Stimulated activated CD4-positive, alpha-beta T cell treated with anti-CD3 and anti-CD28 coated beads, Interleukin-12 subunit alpha, Interleukin-12 subunit beta, amount 100 ng/mL, for 4 hours (primary cell): Measurements from ENCODE around the gene ASF1A.

Source experiments
- DNase-seq: peaks from one replicate; pipeline ENCODE4 v3.0.0-alpha.2; 2020

The ASF1A gene

DNA sequence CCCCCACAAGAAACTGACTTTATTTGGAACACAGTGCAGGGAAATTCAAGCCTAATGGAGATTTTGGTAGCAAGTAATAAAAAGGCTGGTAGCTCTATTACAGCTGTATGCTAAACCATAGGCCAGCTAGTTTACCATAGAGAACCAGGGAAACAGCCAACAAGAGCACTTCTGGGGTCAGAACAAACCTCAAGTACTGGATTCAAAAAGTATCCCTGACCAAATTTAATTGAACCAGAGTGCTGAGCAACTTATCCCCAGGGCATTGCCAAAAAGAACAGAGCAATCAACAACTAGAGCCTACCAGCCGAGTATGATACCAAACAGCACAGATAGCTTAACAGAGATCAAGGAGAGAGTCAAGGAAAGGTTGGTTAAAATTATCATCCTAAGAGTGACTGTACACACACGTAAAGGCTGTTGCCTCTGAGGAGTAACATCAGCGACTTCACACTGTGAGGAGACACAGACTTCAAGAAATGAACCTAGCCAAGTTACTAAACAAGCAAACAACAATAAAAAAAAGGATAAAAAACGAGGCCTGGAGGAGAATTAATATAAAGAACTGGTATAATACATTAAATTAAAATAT lies 11.5 kb upstream of the ASF1A start:
- DNase-seq, result no peak

DNA sequence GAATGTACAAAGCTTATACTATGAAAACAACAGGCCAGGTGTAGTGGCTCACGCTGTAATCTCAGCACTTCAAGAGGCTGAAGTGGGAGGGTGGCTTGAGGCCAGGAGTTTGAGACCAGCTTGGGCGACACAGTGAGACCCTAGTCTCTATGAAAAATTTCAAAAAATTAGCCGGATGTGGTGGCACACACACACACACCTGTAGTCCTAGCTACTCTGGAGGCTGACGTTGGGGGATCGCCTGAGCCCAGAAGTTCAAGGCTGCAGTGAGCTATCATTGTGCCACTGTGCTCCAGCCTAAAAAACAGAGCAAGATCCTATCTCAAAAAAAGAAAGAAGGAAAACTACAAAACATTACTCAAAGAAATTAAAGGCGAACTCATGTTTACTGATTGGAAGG lies 7.3 kb upstream of the ASF1A start:
- DNase-seq, result no peak

DNA sequence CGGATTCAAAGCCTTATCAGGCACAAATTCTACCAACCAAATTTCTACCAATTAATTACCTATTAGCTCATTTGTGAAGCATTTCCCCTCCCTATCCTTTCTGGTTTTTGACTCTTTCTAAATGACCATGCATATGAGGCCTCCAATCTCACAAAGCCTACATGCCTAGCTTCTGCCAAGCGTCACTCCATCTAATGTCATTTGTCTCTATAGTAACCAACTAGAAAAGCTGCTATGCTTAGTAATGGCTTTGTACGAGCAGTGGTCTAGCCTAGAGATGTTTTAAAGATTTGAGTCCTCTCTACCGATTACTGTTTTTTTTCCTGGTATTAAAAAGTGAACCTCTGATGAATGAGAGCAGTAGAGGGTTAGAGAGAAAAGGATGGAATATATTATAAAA lies 4.8 kb upstream of the ASF1A start:
- no peak for DNase-seq

DNA sequence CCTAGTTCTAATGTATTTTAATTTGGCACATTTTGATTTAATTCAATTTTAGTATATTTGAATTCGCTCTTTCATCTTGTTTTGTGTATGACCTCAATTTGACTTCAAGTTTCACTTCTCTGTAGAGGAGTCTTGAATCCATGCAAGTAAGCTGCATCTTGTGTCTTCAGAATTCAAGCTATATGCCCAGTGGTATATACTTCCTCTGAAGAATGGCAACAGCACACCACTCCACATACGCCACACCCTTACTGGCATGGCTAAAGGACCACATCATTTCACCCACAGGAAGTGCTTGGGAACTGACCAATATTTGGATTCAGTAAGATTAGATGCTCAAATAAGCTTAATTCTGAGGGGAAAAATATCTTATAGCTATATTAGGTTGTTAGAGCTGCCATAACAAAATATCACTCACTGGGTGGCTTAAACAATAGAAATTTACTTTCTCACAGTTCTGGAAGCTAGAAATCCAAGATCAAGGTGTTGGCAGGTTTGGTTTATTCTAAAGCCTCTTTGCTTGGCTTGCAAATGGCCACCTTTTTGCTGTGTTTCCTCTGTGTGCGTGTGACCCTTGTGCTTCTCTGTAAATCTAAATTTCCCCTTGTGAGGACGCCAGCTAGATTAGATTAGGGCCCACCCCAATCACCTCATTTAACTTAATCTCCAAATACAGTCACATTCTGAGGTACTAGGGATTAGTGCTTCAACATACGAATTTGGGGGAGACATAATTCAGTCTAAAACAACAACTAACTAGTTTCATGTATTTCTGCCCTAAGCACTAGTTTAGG lies 2.8 kb upstream of the ASF1A start:
- DNase-seq, result no peak

DNA sequence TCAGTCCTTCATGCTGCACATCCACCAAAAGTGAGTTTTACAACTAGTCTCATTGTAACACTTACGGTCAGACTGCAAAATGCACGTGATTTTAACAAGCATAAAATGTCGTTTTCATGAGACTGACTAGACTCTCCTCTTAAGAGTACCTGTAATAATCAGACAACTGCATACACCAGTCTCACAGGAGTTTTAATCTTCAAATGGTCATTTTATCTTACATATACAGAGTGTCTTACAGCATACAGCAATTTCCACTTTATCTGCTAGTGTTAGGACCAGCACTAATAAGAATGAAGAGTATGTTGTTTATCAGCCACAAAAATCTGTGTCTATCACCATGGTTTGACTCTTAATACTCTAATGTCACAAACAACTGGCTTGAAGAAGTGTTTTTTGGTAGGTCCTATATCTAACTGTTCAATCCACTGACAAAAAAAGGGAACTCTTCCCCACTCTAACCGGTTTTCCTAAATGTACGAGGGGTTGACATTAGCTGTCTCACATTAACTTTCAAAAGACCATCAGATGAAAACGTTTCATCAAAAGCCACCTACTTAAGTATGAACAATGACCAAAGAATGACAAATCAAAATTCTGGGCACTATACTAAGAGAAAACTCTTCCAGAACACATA lies 1.5 kb upstream of the ASF1A start:
- DNase-seq, result no peak

DNA sequence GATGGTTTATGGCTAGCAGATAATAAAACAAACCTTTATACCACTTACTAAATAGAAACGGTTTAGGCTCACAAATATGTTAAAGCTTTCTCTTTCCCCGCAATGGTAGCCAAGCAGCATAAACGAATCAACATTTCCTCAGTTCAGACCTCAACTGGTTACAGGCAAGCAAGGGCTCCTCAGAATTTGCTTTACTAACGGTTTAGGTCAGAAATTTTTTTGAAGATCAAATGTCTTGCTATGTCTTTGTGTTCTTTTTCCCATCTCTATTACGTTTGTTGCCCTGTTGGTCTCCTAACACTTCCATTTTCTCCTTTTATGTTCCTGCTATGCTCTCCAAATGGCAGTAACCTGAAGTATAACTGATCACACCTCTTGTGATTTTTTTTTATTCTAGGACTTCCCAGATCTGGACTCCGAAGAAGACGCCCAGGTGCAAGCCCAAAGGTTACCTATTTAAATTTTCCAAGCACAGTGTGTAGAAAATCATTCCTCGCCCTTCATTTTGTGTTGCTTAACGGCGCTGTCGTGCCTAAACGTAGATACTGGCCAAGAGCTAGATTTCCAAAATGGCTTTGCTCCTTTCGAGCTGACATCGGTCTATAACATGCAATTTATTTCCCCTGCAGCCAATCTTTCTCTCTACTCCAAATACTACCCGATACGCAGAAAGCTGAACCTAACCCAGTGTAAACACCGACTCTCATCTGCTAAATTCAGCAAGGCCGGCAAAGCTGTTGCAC lies 717 bp upstream of the ASF1A start:
- DNase-seq, result peak; percentile 10

DNA sequence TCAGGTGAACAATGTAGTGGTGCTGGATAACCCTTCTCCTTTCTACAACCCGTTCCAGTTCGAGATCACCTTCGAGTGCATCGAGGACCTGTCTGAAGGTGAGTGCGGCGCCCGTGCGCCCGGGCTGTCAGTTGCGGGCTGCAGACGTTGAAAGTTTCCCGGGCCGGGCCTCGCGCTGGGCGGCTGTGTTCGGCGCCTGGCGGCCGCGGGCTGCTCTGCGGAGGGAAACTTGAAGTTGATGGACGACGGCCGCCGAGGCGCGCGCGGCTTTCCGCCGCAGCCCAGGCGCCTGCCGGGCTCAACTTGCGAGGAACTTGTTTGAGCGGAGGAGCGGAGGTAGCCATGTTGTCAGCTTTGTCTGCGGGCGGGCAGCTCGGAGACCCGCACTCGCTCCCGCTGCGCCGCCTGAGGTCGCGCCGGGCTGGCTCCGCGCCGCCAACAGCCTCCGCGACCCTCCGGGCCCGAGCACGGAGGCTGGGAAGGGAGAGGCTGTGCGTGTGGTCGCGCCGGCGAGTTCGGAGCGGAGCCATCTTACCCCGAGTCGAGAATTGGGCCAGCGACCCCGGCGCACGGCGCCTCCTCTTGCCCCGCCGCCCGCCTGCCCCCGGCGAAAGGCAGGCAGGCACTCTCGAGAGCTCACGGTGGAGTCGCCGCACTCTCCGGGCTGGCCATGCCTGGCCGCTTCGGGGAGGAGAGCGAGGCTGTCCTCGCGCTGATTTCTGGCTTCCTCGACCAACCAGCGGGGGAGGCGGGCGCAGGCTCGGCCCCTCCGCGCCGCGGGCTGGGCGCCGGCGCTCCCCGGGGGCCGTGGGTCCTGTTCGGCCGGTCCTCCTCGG lies 691 bp downstream of the ASF1A start:
- peak; percentile 46 for DNase-seq

DNA sequence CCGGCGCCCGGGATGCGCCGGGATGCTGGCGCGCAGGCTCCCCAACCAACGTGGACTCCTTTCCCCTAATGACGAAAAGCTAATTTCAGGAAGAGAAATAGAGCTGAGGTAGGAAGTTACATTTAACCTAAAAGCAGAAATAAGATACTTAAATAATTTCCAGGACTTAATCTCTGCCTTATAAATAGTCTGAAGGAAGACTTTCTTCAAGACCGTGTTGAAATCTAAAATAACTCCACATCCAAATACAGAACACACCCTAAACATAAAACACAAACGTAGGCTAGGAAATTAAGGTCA lies 1.3 kb downstream of the ASF1A start:
- no peak for DNase-seq

DNA sequence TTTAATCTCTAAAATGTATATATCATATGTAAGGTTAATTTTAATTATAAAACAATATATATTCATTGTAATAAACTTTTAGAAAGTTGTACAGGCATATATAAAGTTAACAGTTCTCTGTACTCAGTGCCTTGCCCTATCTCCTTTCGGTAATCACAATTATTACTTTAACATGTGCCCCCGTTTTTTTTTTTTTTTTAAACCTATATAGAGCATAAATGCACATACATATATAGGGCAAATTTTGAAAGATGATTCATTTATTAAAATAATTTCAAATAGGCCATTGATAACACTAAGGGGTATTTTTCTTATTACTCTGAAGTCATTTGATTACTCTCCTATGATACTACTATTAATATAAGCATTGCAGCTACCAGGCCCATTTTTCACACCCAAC lies 1.9 kb downstream of the ASF1A start:
- no peak for DNase-seq

DNA sequence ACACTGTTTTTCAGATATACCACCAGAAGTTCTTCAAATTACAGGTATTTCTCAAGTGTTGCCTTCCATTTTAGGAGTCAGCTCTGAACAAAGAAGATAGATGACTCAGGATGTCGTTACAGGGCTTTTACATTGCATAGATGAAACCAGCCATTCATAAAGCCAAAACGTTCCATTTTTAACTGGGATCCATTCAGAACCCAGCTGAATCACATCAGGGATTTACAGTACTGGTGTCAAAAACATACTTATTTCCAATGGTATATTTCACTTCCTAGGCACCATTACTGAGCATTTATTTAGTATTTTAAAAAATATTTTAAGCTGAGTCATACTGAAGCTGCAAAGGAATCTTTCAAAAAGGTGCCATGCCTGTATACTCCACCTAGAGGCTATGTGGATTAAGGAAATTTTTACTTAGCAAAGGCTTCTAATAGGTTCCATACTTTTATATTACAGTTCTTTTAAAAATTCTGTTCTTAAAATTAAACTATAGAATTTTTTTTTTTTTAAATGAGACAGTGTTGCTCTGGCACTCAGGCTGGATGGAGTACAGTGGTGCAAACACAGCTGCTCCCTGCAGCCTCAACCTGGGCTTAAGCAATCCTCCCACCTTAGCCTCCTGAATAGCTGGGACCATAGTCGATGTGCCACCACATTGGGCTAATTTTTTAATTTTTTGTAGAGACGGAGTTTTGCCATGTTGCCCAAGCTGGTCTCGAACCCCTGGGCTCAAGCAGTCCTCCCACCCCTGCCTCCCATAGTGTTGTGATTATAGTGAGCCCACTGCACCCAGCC lies 2.6 kb downstream of the ASF1A start:
- DNase-seq, result no peak

DNA sequence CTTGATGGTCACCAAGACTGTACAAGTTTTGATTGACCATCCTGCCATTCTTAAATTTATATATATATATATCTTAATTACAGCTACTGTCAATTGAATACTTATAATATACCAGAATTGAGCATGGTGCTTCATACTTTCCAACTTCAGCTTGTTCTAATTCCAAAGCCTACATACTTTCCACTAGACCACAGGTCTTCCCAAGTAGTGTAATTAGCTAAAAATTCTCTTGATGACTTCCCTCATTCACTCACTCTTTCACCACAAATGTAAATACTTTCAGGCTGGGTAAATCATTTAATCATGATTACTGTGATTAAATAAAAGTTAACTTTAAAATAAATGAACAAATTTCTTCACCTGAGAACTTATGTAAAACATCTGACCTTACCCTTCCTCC lies 3.4 kb downstream of the ASF1A start:
- DNase-seq, result no peak

DNA sequence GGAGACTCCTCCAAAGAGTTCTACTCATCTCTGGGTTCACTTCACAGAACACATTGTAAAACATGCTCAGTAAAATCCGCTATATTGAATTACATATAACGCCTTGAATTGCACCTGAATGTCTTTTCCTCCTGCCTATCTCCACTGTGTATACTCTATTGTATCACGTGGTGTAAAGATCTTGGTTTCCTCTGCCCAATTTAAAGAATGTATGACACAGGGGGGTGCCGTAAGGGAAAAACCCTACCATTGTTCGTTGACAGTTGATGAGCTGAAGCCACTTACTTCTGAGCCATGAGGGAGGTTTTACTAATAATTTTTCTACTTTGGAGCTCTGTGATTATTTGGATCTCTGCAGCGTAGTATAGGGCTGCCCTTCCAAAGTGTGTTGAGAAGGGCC lies 6.0 kb downstream of the ASF1A start:
- no peak for DNase-seq

DNA sequence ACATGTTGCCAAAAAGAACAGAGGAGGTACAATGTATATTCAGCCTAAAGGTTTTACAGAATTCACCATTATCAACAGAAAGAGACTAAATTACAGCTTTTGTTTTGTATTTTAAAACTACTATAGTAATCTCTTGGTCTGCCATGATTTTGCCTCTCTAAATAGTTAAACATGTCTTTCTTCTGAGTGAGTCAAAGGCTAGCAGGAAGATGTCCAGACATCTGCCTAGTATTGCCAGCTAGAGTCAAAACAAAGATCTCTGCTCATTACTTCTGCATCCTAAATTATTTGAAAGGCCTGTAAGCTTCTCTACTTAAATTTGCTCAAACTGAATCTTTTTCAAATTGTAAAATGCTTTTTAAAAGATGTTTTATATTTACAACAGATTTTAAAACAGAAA lies 8.8 kb downstream of the ASF1A start:
- no peak for DNase-seq

DNA sequence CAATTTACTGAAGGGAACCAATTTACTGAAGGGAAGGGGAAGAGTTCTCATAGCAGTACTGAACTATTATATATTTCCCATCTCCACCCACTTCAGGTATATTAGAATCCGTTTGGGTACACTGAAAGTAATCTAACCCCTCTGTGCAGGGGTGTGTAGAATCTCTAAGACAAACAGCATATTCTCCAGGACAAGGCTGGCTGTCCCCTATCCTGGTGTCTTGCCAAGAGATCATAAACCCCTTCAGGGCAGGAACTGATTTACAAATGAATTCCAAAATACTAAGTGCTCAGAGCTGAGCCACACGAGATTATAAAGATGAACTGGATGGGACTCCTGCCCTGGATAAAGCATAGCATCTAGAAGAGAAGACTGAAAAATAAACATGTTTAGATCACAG lies 9.2 kb downstream of the ASF1A start:
- no peak for DNase-seq

DNA sequence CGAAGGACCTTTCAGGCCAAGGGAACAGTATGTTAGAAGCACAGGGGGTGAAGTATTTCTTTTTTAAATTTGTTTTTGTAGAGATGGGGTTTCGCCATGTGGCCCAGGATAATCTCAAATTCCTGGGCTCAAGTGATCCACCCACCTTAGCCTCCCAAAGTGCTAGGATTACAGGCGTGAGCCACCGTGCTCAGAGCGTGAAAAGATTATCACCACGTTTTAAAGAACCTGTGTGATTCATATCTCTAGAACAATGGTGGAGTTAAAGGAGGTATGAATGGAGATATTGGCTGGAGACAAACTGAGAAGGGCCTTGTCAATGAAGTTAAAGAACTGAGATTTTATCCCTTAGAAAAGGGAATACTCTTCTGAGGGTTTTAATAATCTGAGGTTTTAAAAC lies 9.7 kb downstream of the ASF1A start:
- no peak for DNase-seq

DNA sequence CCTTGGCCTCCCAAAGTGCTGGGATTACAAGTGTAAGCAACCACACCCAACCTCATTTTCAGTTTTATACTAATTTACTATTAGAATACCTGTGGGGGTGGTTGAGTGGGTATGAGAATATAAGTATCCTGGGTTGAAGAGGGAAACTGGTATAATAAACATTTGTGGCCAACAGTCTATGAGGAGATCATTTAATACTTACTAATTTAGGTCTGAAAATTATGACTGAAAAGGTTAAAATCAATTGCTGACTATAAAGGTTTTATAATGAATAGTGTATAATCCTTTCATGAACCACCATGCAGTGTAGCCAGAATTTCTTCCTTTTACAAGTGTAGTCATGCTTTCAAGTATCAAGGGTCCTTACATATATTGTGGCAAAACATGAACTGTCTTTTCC lies 11.1 kb downstream of the ASF1A start:
- DNase-seq, result no peak

DNA sequence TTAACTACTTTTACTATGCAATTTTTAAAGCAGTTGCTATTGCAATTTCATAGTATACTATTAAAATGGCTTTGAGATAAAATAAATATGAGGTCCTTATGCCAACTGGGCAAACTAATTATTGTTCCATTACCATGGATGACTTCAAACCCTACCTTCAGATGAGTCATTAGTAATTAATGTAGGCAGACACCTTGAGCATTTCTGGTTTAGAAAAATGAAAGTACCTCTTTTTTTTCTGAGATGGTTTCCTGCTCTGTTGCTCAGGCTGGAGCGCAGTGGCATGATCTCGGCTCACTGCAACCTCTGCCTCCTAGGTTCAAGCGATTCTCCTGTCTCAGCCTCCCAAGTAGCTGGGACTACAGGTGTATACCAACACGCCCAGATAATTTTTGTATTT lies 11.9 kb downstream of the ASF1A start:
- no peak for DNase-seq

DNA sequence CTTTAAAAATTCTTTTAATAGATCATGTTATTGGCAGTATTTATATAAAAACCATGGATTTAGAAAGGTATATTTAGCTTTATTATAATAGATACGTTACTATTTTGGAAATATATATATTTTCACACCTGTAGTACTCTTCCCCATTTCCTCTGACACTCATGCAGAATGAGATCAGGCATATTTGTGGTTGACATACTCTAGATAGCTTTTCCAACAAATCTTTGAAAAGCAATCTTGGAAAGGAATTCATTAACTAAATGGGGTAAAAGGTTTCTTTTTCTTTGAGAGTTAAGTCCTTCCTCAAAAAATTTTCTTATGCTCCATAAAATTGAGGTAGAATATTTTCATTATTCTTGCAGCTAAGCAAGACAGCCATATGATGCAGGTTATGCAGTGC lies 14.5 kb downstream of the ASF1A start:
- DNase-seq, result no peak

DNA sequence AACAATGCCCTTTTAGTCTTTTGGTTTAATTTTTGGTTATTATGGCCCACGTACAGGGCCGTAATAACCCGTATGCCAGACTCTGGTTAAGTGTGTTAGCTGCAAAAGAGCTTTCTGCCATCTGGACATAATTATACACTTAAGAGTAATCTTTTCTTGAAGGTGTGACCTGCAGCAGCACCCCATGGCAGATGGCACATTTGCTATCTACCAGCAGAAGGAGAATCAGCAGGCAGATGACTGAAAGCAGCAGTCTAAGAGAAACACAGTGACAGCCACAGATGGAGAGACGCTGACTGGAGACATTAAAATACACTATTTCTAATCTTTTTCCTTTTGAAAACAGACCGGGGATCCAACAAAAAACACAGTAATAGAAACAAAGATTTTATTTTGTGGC lies 18.7 kb downstream of the ASF1A start:
- no peak for DNase-seq

DNA sequence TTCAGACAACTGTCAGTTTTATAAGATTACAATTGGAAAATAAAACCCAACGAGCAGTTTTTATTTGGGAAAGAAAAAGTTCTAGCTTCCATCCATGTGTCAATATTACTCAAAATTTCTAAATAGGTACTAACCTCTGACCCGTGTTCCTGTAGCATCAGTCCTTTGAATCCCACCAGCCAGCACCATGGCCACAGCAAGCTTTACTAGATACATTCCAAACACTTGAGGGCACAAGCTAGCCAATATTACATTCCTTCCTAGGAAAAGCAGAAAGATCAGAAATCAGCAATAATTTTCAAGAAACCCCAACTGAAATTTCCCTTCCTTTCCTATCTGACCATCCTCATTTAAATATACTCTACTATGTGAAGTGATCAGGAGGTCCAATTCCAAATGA lies 19.2 kb downstream of the ASF1A start:
- DNase-seq, result no peak

DNA sequence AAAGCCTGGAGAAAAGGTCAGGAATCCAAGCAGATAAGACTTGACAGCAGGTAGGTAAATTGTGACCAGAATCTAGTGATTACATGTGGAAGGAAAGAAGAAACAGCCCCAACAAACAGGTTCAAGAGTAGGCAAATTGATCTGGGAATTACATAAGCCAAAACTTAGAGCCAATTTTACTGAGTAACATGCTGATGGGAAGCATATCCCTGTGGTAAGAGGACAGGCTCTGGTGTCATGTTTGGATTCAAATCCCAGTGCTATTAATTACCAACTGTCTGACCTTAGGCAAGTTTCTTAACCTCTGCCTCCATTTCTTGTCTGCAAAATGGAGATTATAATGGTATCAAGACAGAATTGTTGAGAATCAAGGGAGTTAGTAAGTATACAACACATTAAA lies 20.6 kb downstream of the ASF1A start:
- no peak for DNase-seq
